Measurements from ENCODE around the gene TSPAN31.

The TSPAN31 gene

GRCh38 chr12:57725851-57726150 lies 19.0 kb upstream of the TSPAN31 start:
- H4K20me1 ChIP-seq: peaks cover 0 to 62% (median 5%) of the 10 kb centered on the region in 11 experiments; a peak in 8 of 22 replicates
- H3K4me2 ChIP-seq: no peak overlapping the region
- no peak overlapping the region for H3K9ac ChIP-seq
- no peak overlapping the region for H3K4me3 ChIP-seq
- H3K27me3 ChIP-seq: no peaks in the 10 kb centered on the region
- peaks cover 0 to 21% (median 13%) of the 10 kb centered on the region in 11 experiments; a peak in 15 of 22 replicates for H3K9me3 ChIP-seq (replicated peaks in 1 of 11)
- TF ChIP-seq Cebpa-rat (IDR thresholded peaks at IDR 0.05): no peak
- H3K36me3 ChIP-seq: peaks cover 51 to 90% (median 61%) of the 10 kb centered on the region in 11 experiments
- H3K4me1 ChIP-seq: peaks cover 0 to 7% (median 5%) of the 10 kb centered on the region in 10 experiments; a peak in 10 of 20 replicates
- H3K27ac ChIP-seq: no peak overlapping the region

- H3K9ac ChIP-seq: no peak overlapping the region
- peaks cover 0 to 21% (median 13%) of the 10 kb centered on the region in 11 experiments; a peak in 15 of 22 replicates for H3K9me3 ChIP-seq (replicated peaks in 1 of 11)
- no peak overlapping the region for H3K4me3 ChIP-seq
- peaks cover 0 to 7% (median 5%) of the 10 kb centered on the region in 10 experiments; a peak in 10 of 20 replicates for H3K4me1 ChIP-seq
- no peak overlapping the region for H3K27ac ChIP-seq
- H3K4me2 ChIP-seq: no peak overlapping the region
- peaks cover 0 to 62% (median 4%) of the 10 kb centered on the region in 11 experiments; a peak in 6 of 22 replicates for H4K20me1 ChIP-seq
- TF ChIP-seq Cebpa-rat (IDR thresholded peaks at IDR 0.05): no peak
- H3K36me3 ChIP-seq: peaks cover 51 to 90% (median 61%) of the 10 kb centered on the region in 11 experiments
- H3K27me3 ChIP-seq: no peaks in the 10 kb centered on the region
Observed at GRCh38 chr12:57726151-57726883, 18.5 kb upstream of the TSPAN31 start.

GRCh38 chr12:57726884-57727757 lies 17.7 kb upstream of the TSPAN31 start:
- H3K4me1 ChIP-seq: peaks cover 0 to 7% (median 5%) of the 10 kb centered on the region in 10 experiments; a peak in 10 of 20 replicates
- H3K27ac ChIP-seq: no peak overlapping the region
- H3K27me3 ChIP-seq: no peaks in the 10 kb centered on the region
- H3K4me2 ChIP-seq: no peak overlapping the region
- H4K20me1 ChIP-seq: peaks cover 0 to 60% (median 4%) of the 10 kb centered on the region in 11 experiments; a peak in 6 of 22 replicates
- peaks cover 0 to 21% (median 13%) of the 10 kb centered on the region in 11 experiments; a peak in 15 of 22 replicates for H3K9me3 ChIP-seq (replicated peaks in 1 of 11)
- H3K4me3 ChIP-seq: no peak overlapping the region
- no peak overlapping the region for H3K9ac ChIP-seq
- no peak for TF ChIP-seq Cebpa-rat (IDR thresholded peaks at IDR 0.05)
- peaks cover 51 to 90% (median 61%) of the 10 kb centered on the region in 11 experiments for H3K36me3 ChIP-seq

GRCh38 chr12:57727758-57728395 lies 17.0 kb upstream of the TSPAN31 start:
- Histone ChIP-seq H4K20me1 (peaks cover 0 to 61% (median 4%) of the 10 kb centered on the region in 11 experiments; a peak in 6 of 22 replicates), H3K4me2 (no peak overlapping the region), H3K27ac (no peak overlapping the region), H3K4me1 (peaks cover 0 to 7% (median 5%) of the 10 kb centered on the region in 10 experiments; a peak in 10 of 20 replicates), H3K27me3 (no peaks in the 10 kb centered on the region), H3K36me3 (peaks cover 57 to 90% (median 67%) of the 10 kb centered on the region in 11 experiments), H3K9ac (no peak overlapping the region), H3K4me3 (no peak overlapping the region), H3K9me3 (replicated peaks in 1 of 11) (peaks cover 0 to 21% (median 13%) of the 10 kb centered on the region in 11 experiments; a peak in 15 of 22 replicates)
- TF ChIP-seq Cebpa-rat (IDR thresholded peaks at IDR 0.05): no peak

GRCh38 chr12:57729321-57729844 lies 15.5 kb upstream of the TSPAN31 start:
- no peak for TF ChIP-seq Cebpa-rat (IDR thresholded peaks at IDR 0.05)
- Histone ChIP-seq H3K27me3 (no peaks in the 10 kb centered on the region), H3K36me3 (peaks cover 72 to 91% (median 82%) of the 10 kb centered on the region in 11 experiments)

GRCh38 chr12:57730336-57731067 lies 14.3 kb upstream of the TSPAN31 start:
- H3K4me2 ChIP-seq: no peak overlapping the region
- no peaks in the 10 kb centered on the region for H3K4me1 ChIP-seq
- no peaks in the 10 kb centered on the region for H3K27me3 ChIP-seq
- H4K20me1 ChIP-seq: peaks cover 0 to 61% (median 2%) of the 10 kb centered on the region in 11 experiments; a peak in 8 of 22 replicates
- TF ChIP-seq Cebpa-rat (IDR thresholded peaks at IDR 0.05): no peak
- H3K9ac ChIP-seq: no peak overlapping the region
- H3K4me3 ChIP-seq: no peak overlapping the region
- no peak overlapping the region for H3K27ac ChIP-seq
- peaks cover 76 to 96% (median 91%) of the 10 kb centered on the region in 11 experiments for H3K36me3 ChIP-seq
- peaks cover 0 to 21% (median 13%) of the 10 kb centered on the region in 11 experiments; a peak in 15 of 22 replicates for H3K9me3 ChIP-seq (replicated peaks in 1 of 11)

More at GRCh38 chr12:57729321-57729844, 15.5 kb upstream of the TSPAN31 start:
- no peak overlapping the region for H3K27ac ChIP-seq
- peaks cover 0 to 21% (median 13%) of the 10 kb centered on the region in 11 experiments; a peak in 15 of 22 replicates for H3K9me3 ChIP-seq (replicated peaks in 1 of 11)
- no peak overlapping the region for H3K4me2 ChIP-seq
- no peak overlapping the region for H3K4me3 ChIP-seq
- H3K4me1 ChIP-seq: peaks cover 0 to 7% (median 5%) of the 10 kb centered on the region in 10 experiments; a peak in 10 of 20 replicates
- peaks cover 0 to 59% (median 0%) of the 10 kb centered on the region in 11 experiments; a peak in 5 of 22 replicates for H4K20me1 ChIP-seq
- H3K9ac ChIP-seq: no peak overlapping the region

- Histone ChIP-seq H3K9me3 (replicated peaks in 1 of 11) (peaks cover 0 to 14% (median 10%) of the 10 kb centered on the region in 11 experiments; a peak in 15 of 22 replicates), H3K27me3 (no peaks in the 10 kb centered on the region), H3K4me3 (no peak overlapping the region), H3K27ac (no peak overlapping the region), H4K20me1 (peaks cover 0 to 70% (median 12%) of the 10 kb centered on the region in 11 experiments; a peak in 12 of 22 replicates), H3K4me1 (0 out of 20 replicates have a peak, but pooled peaks cover 0 to 5% (median 0%) of the 10 kb centered on the region in 10 experiments), H3K4me2 (no peak overlapping the region), H3K9ac (no peak overlapping the region), H3K36me3 (peaks cover 69 to 96% (median 84%) of the 10 kb centered on the region in 11 experiments)
- TF ChIP-seq Cebpa-rat (IDR thresholded peaks at IDR 0.05): no peak
Observed at GRCh38 chr12:57731411-57732080, 13.3 kb upstream of the TSPAN31 start.

Measured in BLaER1 treated with 17β-estradiol and CSF1 and Interleukin-3, amounts not matched to agents 10 nM and 100 nM (cell line).